Panc1 (cell line): ENCODE measurements around the gene GOLT1B. TPM values are rescaled to one million over a fixed set of nuclear protein-coding genes. Genes with fewer than 3 reads are reported as not detected.

Experiments used
- ATAC-seq: fragments of 200-7000 bp; cut with Tn5 transposase; 2 replicates; pipeline ENCODE4 v1.9.1; 2020; ENCODE audit warnings: mild to moderate bottlenecking, moderate library complexity
- BruUV-seq: library from RNA; stranded (reverse); fragments of 400-500 nt; replicated peaks from 2 replicates; lab custom pipeline; 2021; lab: Mats Ljungman, UMichigan
- CTCF ChIA-PET: fragments of 300-600 bp; sonication (Branson Sonifier 250); formaldehyde crosslinking; loops from one replicate; lab custom pipeline; 2022; ENCODE audit warnings: antibody characterized with exemption; lab: Charles Lee
- POLR2A ChIA-PET: fragments of 300-600 bp; sonication (Branson Sonifier 250); formaldehyde crosslinking; loops from one replicate; lab custom pipeline; 2022; ENCODE audit warnings: antibody characterized with exemption; lab: Charles Lee
- DNase-seq: peaks from one replicate; pipeline ENCODE4 v3.0.0-alpha.2; 2010; ENCODE audit warnings: low read depth, low spot score
- H3K27ac ChIP-seq: 2 replicates; pipeline ENCODE4 v1.5.1; 2011; ENCODE audit warnings: mild to moderate bottlenecking, low read length, inconsistent platforms
- H3K27me3 ChIP-seq: fragments of 200-500 bp; sonication (Bioruptor generic); 2 replicates; pipeline ENCODE4 v1.6.0; 2014; ENCODE audit warnings: low read length, inconsistent platforms; ENCODE audit not compliant: control insufficient read depth, insufficient read depth
- H3K36me3 ChIP-seq: fragments of 200-500 bp; sonication (Bioruptor generic); 2 replicates; pipeline ENCODE4 v1.5.1; 2014; ENCODE audit warnings: inconsistent platforms, mild to moderate bottlenecking, low read length, moderate library complexity; ENCODE audit not compliant: control insufficient read depth, insufficient read depth
- H3K4me1 ChIP-seq: 2 replicates; pipeline ENCODE4 v1.5.1; 2011; ENCODE audit warnings: inconsistent platforms, mild to moderate bottlenecking, low read length, moderate library complexity; ENCODE audit not compliant: control insufficient read depth, insufficient read depth
- H3K4me3 ChIP-seq, 2 experiments: 2 replicates each; pipeline ENCODE4 v1.5.1; 2011 to 2012; ENCODE audit warnings: low read depth in 2 of 2, low read length in 2 of 2, mild to moderate bottlenecking in 2 of 2, inconsistent platforms in 1 of 2, moderate library complexity in 1 of 2
- H3K9me3 ChIP-seq: fragments of 200-500 bp; sonication (Bioruptor generic); 2 replicates; pipeline ENCODE4 v1.5.1; 2014; ENCODE audit warnings: low read depth, mild to moderate bottlenecking, inconsistent platforms, low read length, moderate library complexity; ENCODE audit not compliant: control insufficient read depth, insufficient read depth
- CTCF ChIP-seq: fragments of 450-650 bp; IDR thresholded peaks from 2 replicates; pipeline ENCODE4 v1.5.1; 2017; ENCODE audit warnings: mild to moderate bottlenecking
- POLR2AphosphoS5 ChIP-seq: IDR thresholded peaks from 2 replicates; pipeline ENCODE4 v1.6.1; 2012; ENCODE audit warnings: mild to moderate bottlenecking, low read depth, low read length, moderate library complexity
- REST ChIP-seq, 2 experiments: IDR thresholded peaks; 2 replicates each; pipeline ENCODE4 v1.6.1; 2011 to 2012; ENCODE audit warnings: low read depth in 2 of 2, control low read depth in 1 of 2, low read length in 1 of 2, mild to moderate bottlenecking in 1 of 2, moderate library complexity in 1 of 2; ENCODE audit not compliant: insufficient read depth in 1 of 2
- SIN3A ChIP-seq: IDR thresholded peaks from 2 replicates; pipeline ENCODE4 v1.6.1; 2012; ENCODE audit warnings: low read depth, mild to moderate bottlenecking, low read length, moderate library complexity, borderline replicate concordance; ENCODE audit not compliant: insufficient read depth
- TCF7L2 ChIP-seq: IDR thresholded peaks from 2 replicates; pipeline ENCODE4 v1.6.1; 2011; ENCODE audit warnings: mild to moderate bottlenecking, low read depth, low read length, inconsistent platforms
- in situ Hi-C: cut with HindIII; loops from 2 replicates; pipeline ENCODE4 v1.10.0; 2016; ENCODE audit warnings: low sequenced_read_pairs, low pct_unique_long_range_greater_than_20kb
- intact Hi-C: fragments of 100-400 bp; cut with micrococcal nuclease; formaldehyde crosslinking; loops from one replicate; pipeline ENCODE4 v1.10.0; 2022; ENCODE audit not compliant: unreplicated experiment
- total RNA-seq: library from RNA; stranded (reverse); gene quantifications from one replicate; pipeline ENCODE4 v1.2.1, GENCODE V29; 2021; ENCODE audit not compliant: unreplicated experiment

Gene GOLT1B
- total RNA-seq, 1 experiment from 2014 or later, result 40.8 TPM

GRCh38 chr12:21539797-21540196, 38.2 kb downstream of the GOLT1B start:
- ATAC-seq (no peak), DNase-seq (no peak)
- Histone ChIP-seq H3K9me3 (no peaks in the 10 kb centered on the region), H3K36me3 (no peaks in the 10 kb centered on the region), H3K27ac (no peak overlapping the region), H3K27me3 (no peaks in the 10 kb centered on the region; the same call in 1 of the 2 replicates), H3K4me1 (no peaks in the 10 kb centered on the region), H3K4me3 (no peak overlapping the region)
- ChIA-PET POLR2A (no interaction called here), CTCF (no interaction called here)
- no TSS peak for BruUV-seq
- no peak for TF ChIP-seq POLR2AphosphoS5
- intact Hi-C loops (no loop called here), in situ Hi-C loops (no loop called here)

GRCh38 chr12:21541773-21542172, 40.2 kb downstream of the GOLT1B start:
- intact Hi-C loops (no loop called here), in situ Hi-C loops (no loop called here)
- DNase-seq (no peak), ATAC-seq (no peak)
- Histone ChIP-seq H3K36me3 (no peaks in the 10 kb centered on the region), H3K27ac (no peak overlapping the region), H3K4me3 (no peak overlapping the region), H3K4me1 (no peaks in the 10 kb centered on the region), H3K27me3 (no peaks in the 10 kb centered on the region; the same call in 1 of the 2 replicates), H3K9me3 (no peaks in the 10 kb centered on the region)
- BruUV-seq, result no TSS peak
- ChIA-PET POLR2A (no interaction called here), CTCF (no interaction called here)
- TF ChIP-seq TCF7L2 (no peak), REST (IDR thresholded peaks at IDR 0.05; ENCODE audit: insufficient read depth in 1 of 2, low read depth in 2 of 2, low read length in 1 of 2) (no peak), SIN3A (no peak), CTCF (no peak), POLR2AphosphoS5 (no peak)

- no TSS peak for BruUV-seq
- Histone ChIP-seq H3K4me3 (no peak overlapping the region), H3K27me3 (no peaks in the 10 kb centered on the region; the same call in 1 of the 2 replicates), H3K4me1 (no peaks in the 10 kb centered on the region), H3K9me3 (no peaks in the 10 kb centered on the region), H3K27ac (no peak overlapping the region), H3K36me3 (no peaks in the 10 kb centered on the region)
- intact Hi-C loops, result no loop called here
- DNase-seq, result no peak
- TF ChIP-seq REST (IDR thresholded peaks at IDR 0.05; ENCODE audit: insufficient read depth in 1 of 2, low read depth in 2 of 2, low read length in 1 of 2) (no peak), SIN3A (no peak), CTCF (no peak), POLR2AphosphoS5 (no peak), TCF7L2 (no peak)
- ATAC-seq, result no peak
- ChIA-PET CTCF (no interaction called here), POLR2A (no interaction called here)
- in situ Hi-C loops, result no loop called here
Observed at GRCh38 chr12:21542403-21542802, 40.8 kb downstream of the GOLT1B start.
